Suprapubic skin (tissue), 4 donors: Measurements from ENCODE around the gene ZDHHC11B. TPM values are rescaled to one million over a fixed set of nuclear protein-coding genes. Genes with fewer than 3 reads are reported as not detected.
A peak's percentile ranks its signal among the peaks of the same experiment; 100 is the strongest.

ENCODE experiments used
- DNase-seq, 2 donors: peaks; one replicate each; pipeline ENCODE4 v3.0.0-alpha.2; 2019; ENCODE audit warnings: low spot score in 2 of 2
- H3K27ac ChIP-seq: fragments of 200-600 bp; sonication (generic); one replicate; pipeline ENCODE4 v1.5.1; 2019
- H3K27me3 ChIP-seq: fragments of 200-600 bp; sonication (generic); one replicate; pipeline ENCODE4 v1.5.1; 2019
- H3K36me3 ChIP-seq: fragments of 200-600 bp; sonication (generic); one replicate; pipeline ENCODE4 v1.5.1; 2019
- H3K4me1 ChIP-seq: fragments of 200-600 bp; sonication (generic); one replicate; pipeline ENCODE4 v1.5.1; 2019
- H3K4me3 ChIP-seq: fragments of 200-600 bp; sonication (generic); one replicate; pipeline ENCODE4 v1.5.1; 2019; ENCODE audit warnings: mild to moderate bottlenecking
- H3K9me3 ChIP-seq: fragments of 200-600 bp; sonication (generic); one replicate; pipeline ENCODE4 v1.5.1; 2019
- EP300 ChIP-seq: sonication (generic); formaldehyde crosslinking; IDR thresholded peaks from one replicate; pipeline ENCODE4 v1.6.1; 2017; ENCODE audit warnings: antibody characterized with exemption
- POLR2A ChIP-seq, 2 donors: fragments of 450-650 bp; IDR thresholded peaks; one replicate each; pipeline ENCODE4 v1.6.1; 2017; ENCODE audit warnings: antibody characterized with exemption in 2 of 2, mild to moderate bottlenecking in 2 of 2, moderate library complexity in 2 of 2
- POLR2AphosphoS5 ChIP-seq, 3 donors: sonication (generic); formaldehyde crosslinking; IDR thresholded peaks; one replicate each; pipeline ENCODE4 v1.6.1; 2017; ENCODE audit warnings: antibody characterized with exemption in 3 of 3
- WGBS: methylation state at CpG from one replicate; pipeline ENCODE4 v1.1.5; 2018; 5-methylcytosine and 5-hydroxymethylcytosine counted together
- total RNA-seq, 4 donors: library from RNA; depleted of rRNA; stranded (reverse); fragments of >200 nt; gene quantifications; one replicate each; pipeline ENCODE4 v1.1.0, GENCODE V29; 2016
- TF ChIP-seq, protein P1 (sequence below), 2 donors: fragments of 200-600 bp in 1 of 2; fragments of 450-650 bp in 1 of 2; sonication (generic) in 1 of 2; IDR thresholded peaks; one replicate each; pipeline ENCODE4 v1.5.1; 2016 to 2019; ENCODE audit warnings: antibody characterized with exemption in 2 of 2, mild to moderate bottlenecking in 1 of 2, moderate library complexity in 1 of 2

ZDHHC11B gene
- total RNA-seq, 4 donors from 2014 or later: 9.3 to 35.2 (median 19.4) TPM

DNA sequence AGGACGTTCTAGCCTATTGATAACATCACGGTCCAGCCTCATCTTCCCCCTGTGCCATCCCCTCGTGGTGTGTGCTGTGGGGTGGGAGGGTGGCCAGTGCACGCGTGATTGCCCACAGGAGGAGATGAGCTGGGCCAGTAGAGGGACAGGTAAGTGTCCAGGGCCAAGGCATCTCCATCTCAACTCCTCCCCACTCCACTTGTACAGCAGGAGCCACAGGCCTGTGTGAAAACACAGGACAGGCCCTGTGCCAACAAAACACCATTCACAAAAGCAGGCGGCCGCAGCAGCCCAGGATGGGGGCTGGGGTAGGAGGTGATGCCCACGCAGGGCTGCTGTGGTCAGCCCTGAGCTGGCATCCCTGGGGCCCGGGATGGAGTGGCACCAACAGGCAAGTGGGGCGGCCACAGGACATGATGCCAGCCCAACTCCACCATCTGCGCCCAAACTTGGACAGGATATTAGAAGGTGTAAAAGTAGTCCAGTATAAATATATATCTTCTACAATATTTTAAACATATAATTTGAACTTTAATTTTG, 124.0 kb downstream of the ZDHHC11B start:
- Histone ChIP-seq H3K27me3 (no peaks in the 10 kb centered on the region), H3K27ac (no peak overlapping the region), H3K4me3 (no peak overlapping the region), H3K9me3 (no peaks in the 10 kb centered on the region), H3K36me3 (peaks cover 61% of the 10 kb centered on the region), H3K4me1 (peaks cover 3% of the 10 kb centered on the region)
- DNase-seq: peak in 1 of 2 donors; percentile 57
- TF ChIP-seq EP300 (no peak), POLR2AphosphoS5 (IDR thresholded peaks at IDR 0.05) (no peak), POLR2A (IDR thresholded peaks at IDR 0.05) (no peak)
- TF ChIP-seq, protein P1, sequence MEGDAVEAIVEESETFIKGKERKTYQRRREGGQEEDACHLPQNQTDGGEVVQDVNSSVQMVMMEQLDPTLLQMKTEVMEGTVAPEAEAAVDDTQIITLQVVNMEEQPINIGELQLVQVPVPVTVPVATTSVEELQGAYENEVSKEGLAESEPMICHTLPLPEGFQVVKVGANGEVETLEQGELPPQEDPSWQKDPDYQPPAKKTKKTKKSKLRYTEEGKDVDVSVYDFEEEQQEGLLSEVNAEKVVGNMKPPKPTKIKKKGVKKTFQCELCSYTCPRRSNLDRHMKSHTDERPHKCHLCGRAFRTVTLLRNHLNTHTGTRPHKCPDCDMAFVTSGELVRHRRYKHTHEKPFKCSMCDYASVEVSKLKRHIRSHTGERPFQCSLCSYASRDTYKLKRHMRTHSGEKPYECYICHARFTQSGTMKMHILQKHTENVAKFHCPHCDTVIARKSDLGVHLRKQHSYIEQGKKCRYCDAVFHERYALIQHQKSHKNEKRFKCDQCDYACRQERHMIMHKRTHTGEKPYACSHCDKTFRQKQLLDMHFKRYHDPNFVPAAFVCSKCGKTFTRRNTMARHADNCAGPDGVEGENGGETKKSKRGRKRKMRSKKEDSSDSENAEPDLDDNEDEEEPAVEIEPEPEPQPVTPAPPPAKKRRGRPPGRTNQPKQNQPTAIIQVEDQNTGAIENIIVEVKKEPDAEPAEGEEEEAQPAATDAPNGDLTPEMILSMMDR (IDR thresholded peaks at IDR 0.05): no peak
- 95% methylated on average over 11 of the region's 11 CpGs for WGBS

Other genes starting within 250 kb of the ZDHHC11B start
- gene CEP72, start 172.4 kb downstream of the ZDHHC11B start, total RNA-seq: 10 to 100 TPM in 2 of 4 donors, 1 to 10 TPM in 2; 8.3 to 13.6 (median 10.9) TPM
- 10 to 100 TPM; 10.5 to 22.2 (median 16.2) TPM for gene TPPP, start 91.4 kb downstream of the ZDHHC11B start, total RNA-seq
- 10 to 100 TPM in 2 of 4 donors, 1 to 10 TPM in 2; 7.5 to 81.5 (median 22.6) TPM for gene ZDHHC11, start 66.3 kb upstream of the ZDHHC11B start, total RNA-seq
- 10 to 100 TPM; 25.2 to 73.0 (median 38.8) TPM for gene BRD9, start 108.1 kb upstream of the ZDHHC11B start, total RNA-seq
- gene TRIP13, start 108.2 kb upstream of the ZDHHC11B start, total RNA-seq: 1 to 10 TPM; 1.1 to 3.7 (median 1.6) TPM
- gene NKD2, start 224.1 kb upstream of the ZDHHC11B start, total RNA-seq: 10 to 100 TPM in 2 of 4 donors, 1 to 10 TPM in 2; 7.9 to 13.0 (median 10.6) TPM